Measurements from ENCODE around the gene KLRC3. TPM values are rescaled to one million over a fixed set of nuclear protein-coding genes. Genes with fewer than 3 reads are reported as not detected.
"Not testable (repeated sequence)": the region's sequence is repeated elsewhere in the genome, so short reads cannot be mapped to it uniquely, and the experiment has no call there.

KLRC3 gene
- total RNA-seq, 1 experiment from 2014 or later, result not detected

GRCh38 chr12:10393291-10393690 is 27.1 kb downstream of the KLRC3 start:
- Histone ChIP-seq H3K36me3 (ENCODE audit: insufficient read depth, low read length, poor library complexity, severe bottlenecking) (no peaks in the 10 kb centered on the region), H3K27ac (ENCODE audit: low read depth, low read length, poor library complexity, severe bottlenecking) (no peak overlapping the region), H3K27me3 (replicated peaks; ENCODE audit: insufficient read depth, low read depth, low read length, poor library complexity) (no peaks in the 10 kb centered on the region), H3K9me3 (ENCODE audit: low read depth, low read length, poor library complexity, severe bottlenecking) (no peaks in the 10 kb centered on the region), H3K4me3 (ENCODE audit: low read depth, low read length, poor library complexity, severe bottlenecking) (no peak overlapping the region), H3K4me1 (ENCODE audit: insufficient read depth, low read length, poor library complexity, severe bottlenecking) (peaks cover 12% of the 10 kb centered on the region)
- intact Hi-C loops (cut with micrococcal nuclease; ENCODE audit: unreplicated experiment), result no loop called here
- no TSS peak for BruUV-seq (replicated peaks)
- DNase-seq (ENCODE audit: low spot score), result peak; percentile 15
- ChIA-PET CTCF (no interaction called here), POLR2A (ENCODE audit: low non-redundant PET) (no interaction called here)
- TF ChIP-seq CTCF (conservative IDR thresholded peaks at IDR 0.05; ENCODE audit: low read depth, low read length), result no peak
- TF ChIP-seq EZH2 (IDR thresholded peaks at IDR 0.05; ENCODE audit: borderline replicate concordance, low read depth, low read length, poor library complexity, severe bottlenecking), result no peak

- peak; percentile 58 for DNase-seq (ENCODE audit: low spot score)
Measured at GRCh38 chr12:10392394-10392930, 27.9 kb downstream of the KLRC3 start.

GRCh38 chr12:10390991-10391390 is 29.4 kb downstream of the KLRC3 start:
- DNase-seq (ENCODE audit: low spot score), result not testable (repeated sequence)

More at GRCh38 chr12:10392394-10392930, 27.9 kb downstream of the KLRC3 start:
- no peaks in the 10 kb centered on the region for H3K36me3 ChIP-seq (ENCODE audit: insufficient read depth, low read length, poor library complexity, severe bottlenecking)
- no peaks in the 10 kb centered on the region for H3K9me3 ChIP-seq (ENCODE audit: low read depth, low read length, poor library complexity, severe bottlenecking)
- TF ChIP-seq CTCF (conservative IDR thresholded peaks at IDR 0.05; ENCODE audit: low read depth, low read length) (no peak), EZH2 (IDR thresholded peaks at IDR 0.05; ENCODE audit: borderline replicate concordance, low read depth, low read length, poor library complexity, severe bottlenecking) (no peak)
- CTCF ChIA-PET, result no interaction called here
- intact Hi-C loops (cut with micrococcal nuclease; ENCODE audit: unreplicated experiment), result no loop called here
- no TSS peak for BruUV-seq (replicated peaks)
- POLR2A ChIA-PET (ENCODE audit: low non-redundant PET), result no interaction called here
- H3K4me3 ChIP-seq (ENCODE audit: low read depth, low read length, poor library complexity, severe bottlenecking), result no peak overlapping the region
- peaks cover 12% of the 10 kb centered on the region for H3K4me1 ChIP-seq (ENCODE audit: insufficient read depth, low read length, poor library complexity, severe bottlenecking)
- no peak overlapping the region for H3K27ac ChIP-seq (ENCODE audit: low read depth, low read length, poor library complexity, severe bottlenecking)
- no peaks in the 10 kb centered on the region for H3K27me3 ChIP-seq (replicated peaks; ENCODE audit: insufficient read depth, low read depth, low read length, poor library complexity)

GRCh38 chr12:10389904-10390303 is 30.5 kb downstream of the KLRC3 start, which contains the start of gene KLRK1:
KLRK1 (minus strand) TSS chr12:10390041; CDS start chr12:10388810, 1,231 bp downstream.
- no peak for DNase-seq (ENCODE audit: low spot score)
- ChIA-PET POLR2A (ENCODE audit: low non-redundant PET) (no interaction called here), CTCF (no interaction called here)
- Histone ChIP-seq H3K36me3 (ENCODE audit: insufficient read depth, low read length, poor library complexity, severe bottlenecking) (no peaks in the 10 kb centered on the region), H3K27me3 (replicated peaks; ENCODE audit: insufficient read depth, low read depth, low read length, poor library complexity) (no peaks in the 10 kb centered on the region), H3K27ac (ENCODE audit: low read depth, low read length, poor library complexity, severe bottlenecking) (no peak within 1 kb of the TSS), H3K4me1 (ENCODE audit: insufficient read depth, low read length, poor library complexity, severe bottlenecking) (peaks cover 12% of the 10 kb centered on the region), H3K9me3 (ENCODE audit: low read depth, low read length, poor library complexity, severe bottlenecking) (no peaks in the 10 kb centered on the region), H3K4me3 (ENCODE audit: low read depth, low read length, poor library complexity, severe bottlenecking) (no peak within 1 kb of the TSS)
- BruUV-seq (replicated peaks), result no TSS peak
- intact Hi-C loops (cut with micrococcal nuclease; ENCODE audit: unreplicated experiment), result no loop called here
- no peak for TF ChIP-seq EZH2 (IDR thresholded peaks at IDR 0.05; ENCODE audit: borderline replicate concordance, low read depth, low read length, poor library complexity, severe bottlenecking)
- no peak for TF ChIP-seq CTCF (conservative IDR thresholded peaks at IDR 0.05; ENCODE audit: low read depth, low read length)

More at GRCh38 chr12:10390991-10391390, 29.4 kb downstream of the KLRC3 start:
- intact Hi-C loops (cut with micrococcal nuclease; ENCODE audit: unreplicated experiment); H3K36me3 ChIP-seq (ENCODE audit: insufficient read depth, low read length, poor library complexity, severe bottlenecking); H3K4me3 ChIP-seq (ENCODE audit: low read depth, low read length, poor library complexity, severe bottlenecking); H3K27ac ChIP-seq (ENCODE audit: low read depth, low read length, poor library complexity, severe bottlenecking); H3K9me3 ChIP-seq (ENCODE audit: low read depth, low read length, poor library complexity, severe bottlenecking); CTCF ChIA-PET; H3K27me3 ChIP-seq (replicated peaks; ENCODE audit: insufficient read depth, low read depth, low read length, poor library complexity); BruUV-seq (replicated peaks); POLR2A ChIA-PET (ENCODE audit: low non-redundant PET): not testable (repeated sequence)
- H3K4me1 ChIP-seq (ENCODE audit: insufficient read depth, low read length, poor library complexity, severe bottlenecking), result peaks cover 12% of the 10 kb centered on the region
